ENCODE results near the gene RPTOR.

DNA sequence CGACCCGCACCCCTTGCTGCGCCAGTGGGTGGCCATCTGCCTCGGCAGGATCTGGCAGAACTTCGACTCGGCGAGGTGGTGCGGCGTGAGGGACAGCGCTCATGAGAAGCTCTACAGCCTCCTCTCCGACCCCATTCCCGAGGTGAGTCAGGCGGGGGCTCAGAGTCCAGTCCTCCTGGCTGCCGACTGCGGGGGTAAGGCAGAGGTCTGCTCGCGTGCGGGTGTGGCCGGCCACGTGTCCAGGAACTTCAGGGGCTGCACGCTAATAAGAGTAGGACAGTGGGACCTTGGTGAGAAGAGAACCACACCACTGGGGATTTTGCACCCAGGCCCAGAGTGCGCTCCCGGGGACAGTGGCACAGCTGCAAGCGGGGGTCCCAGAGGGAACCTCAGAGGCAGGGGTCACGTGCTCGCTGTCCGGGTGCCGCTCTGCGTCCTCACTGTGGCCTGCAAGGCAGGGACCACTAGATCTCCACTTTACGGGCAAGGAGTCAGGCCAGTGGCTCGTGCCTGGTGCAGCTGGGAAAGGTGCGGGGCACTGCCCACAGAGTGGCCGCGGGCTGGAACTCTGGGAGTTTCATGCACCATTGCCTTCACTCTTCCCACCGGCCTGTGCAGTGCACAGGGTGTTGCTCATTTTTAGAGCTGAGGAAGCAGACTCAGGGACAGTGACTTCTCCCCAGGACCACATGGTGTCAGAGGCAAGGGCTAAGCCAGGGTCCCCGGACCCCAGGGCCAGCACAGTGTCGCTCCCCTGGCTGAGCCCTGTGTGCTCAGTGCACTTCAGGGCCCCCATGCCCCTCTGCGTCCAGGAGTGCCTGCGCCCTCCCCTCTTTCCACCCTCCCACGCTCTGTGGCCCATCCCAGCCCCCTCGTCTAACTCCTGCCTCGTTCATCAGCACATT is 339.4 kb downstream of the RPTOR start:
- TF ChIP-seq, protein P1, sequence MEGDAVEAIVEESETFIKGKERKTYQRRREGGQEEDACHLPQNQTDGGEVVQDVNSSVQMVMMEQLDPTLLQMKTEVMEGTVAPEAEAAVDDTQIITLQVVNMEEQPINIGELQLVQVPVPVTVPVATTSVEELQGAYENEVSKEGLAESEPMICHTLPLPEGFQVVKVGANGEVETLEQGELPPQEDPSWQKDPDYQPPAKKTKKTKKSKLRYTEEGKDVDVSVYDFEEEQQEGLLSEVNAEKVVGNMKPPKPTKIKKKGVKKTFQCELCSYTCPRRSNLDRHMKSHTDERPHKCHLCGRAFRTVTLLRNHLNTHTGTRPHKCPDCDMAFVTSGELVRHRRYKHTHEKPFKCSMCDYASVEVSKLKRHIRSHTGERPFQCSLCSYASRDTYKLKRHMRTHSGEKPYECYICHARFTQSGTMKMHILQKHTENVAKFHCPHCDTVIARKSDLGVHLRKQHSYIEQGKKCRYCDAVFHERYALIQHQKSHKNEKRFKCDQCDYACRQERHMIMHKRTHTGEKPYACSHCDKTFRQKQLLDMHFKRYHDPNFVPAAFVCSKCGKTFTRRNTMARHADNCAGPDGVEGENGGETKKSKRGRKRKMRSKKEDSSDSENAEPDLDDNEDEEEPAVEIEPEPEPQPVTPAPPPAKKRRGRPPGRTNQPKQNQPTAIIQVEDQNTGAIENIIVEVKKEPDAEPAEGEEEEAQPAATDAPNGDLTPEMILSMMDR (IDR thresholded peaks at IDR 0.05 in 4 of 5, conservative IDR thresholded peaks at IDR 0.05 in 1 of 5) = no peak
- TF ChIP-seq POLR2A (IDR thresholded peaks at IDR 0.05) = no peak

Measured in gastrocnemius medialis (tissue), 4 donors.